Esophagus squamous epithelium (tissue), 5 donors: ENCODE data around the gene CEP170. TPM values are rescaled to one million over a fixed set of nuclear protein-coding genes. Genes with fewer than 3 reads are reported as not detected.
A peak's percentile ranks its signal among the peaks of the same experiment; 100 is the strongest.
"Not testable (repeated sequence)": the region's sequence is repeated elsewhere in the genome, so short reads cannot be mapped to it uniquely, and the experiment has no call there.

Source experiments
- DNase-seq: peaks from one replicate; lab custom pipeline; 2025; lab: John Stamatoyannopoulos, UW
- H3K27ac ChIP-seq, 4 donors: fragments of 200-600 bp; sonication (generic); one replicate each; pipeline ENCODE4 v1.5.1; 2016 to 2019; ENCODE audit warnings: mild to moderate bottlenecking in 1 of 4
- H3K27me3 ChIP-seq, 4 donors: fragments of 200-600 bp; sonication (generic); 1 replicate in 3 of 4; 2 replicates in 1 of 4; pipeline versions ENCODE4 v1.5.1 to v1.6.0; 2017 to 2021; ENCODE audit warnings: antibody characterized with exemption in 1 of 4
- H3K36me3 ChIP-seq, 3 donors: fragments of 200-600 bp; sonication (generic); one replicate each; pipeline ENCODE4 v1.5.1; 2016 to 2019
- H3K4me1 ChIP-seq, 3 donors: fragments of 200-600 bp; sonication (generic); one replicate each; pipeline ENCODE4 v1.5.1; 2017 to 2019
- H3K4me3 ChIP-seq, 4 donors: fragments of 200-600 bp; sonication (generic); 1 replicate in 3 of 4; 2 replicates in 1 of 4; pipeline ENCODE4 v1.5.1; 2016 to 2019; ENCODE audit warnings: mild to moderate bottlenecking in 2 of 4, moderate library complexity in 1 of 4
- H3K9me3 ChIP-seq, 3 donors: fragments of 200-600 bp; sonication (generic); one replicate each; pipeline ENCODE4 v1.5.1; 2016 to 2019
- WGBS, 2 donors: methylation state at CpG; one replicate each; pipeline ENCODE4 v1.1.5; 2018; 5-methylcytosine and 5-hydroxymethylcytosine counted together
- intact Hi-C: fragments of 100-400 bp; cut with DNase I; formaldehyde crosslinking; loops from one replicate; pipeline ENCODE4 v1.15.0; 2022
- total RNA-seq, 4 donors: library from RNA; depleted of rRNA; stranded (reverse); fragments of >200 nt; gene quantifications; one replicate each; pipeline ENCODE4 v1.1.0, GENCODE V29; 2016
- TF ChIP-seq, protein P1 (sequence below), 6 experiments: fragments of 450-650 bp in 4 of 6; fragments of 200-600 bp in 2 of 6; sonication (generic) in 2 of 6; IDR thresholded peaks; one replicate each; pipeline ENCODE4 v1.5.1; 2016 to 2019; ENCODE audit warnings: antibody characterized with exemption in 6 of 6, mild to moderate bottlenecking in 4 of 6, moderate library complexity in 4 of 6
- donor health status: DM: yes; HTN: yes; CAD: no.

Gene CEP170
- total RNA-seq, 4 donors from 2014 or later: 10.4 to 19.5 (median 11.4) TPM

DNA sequence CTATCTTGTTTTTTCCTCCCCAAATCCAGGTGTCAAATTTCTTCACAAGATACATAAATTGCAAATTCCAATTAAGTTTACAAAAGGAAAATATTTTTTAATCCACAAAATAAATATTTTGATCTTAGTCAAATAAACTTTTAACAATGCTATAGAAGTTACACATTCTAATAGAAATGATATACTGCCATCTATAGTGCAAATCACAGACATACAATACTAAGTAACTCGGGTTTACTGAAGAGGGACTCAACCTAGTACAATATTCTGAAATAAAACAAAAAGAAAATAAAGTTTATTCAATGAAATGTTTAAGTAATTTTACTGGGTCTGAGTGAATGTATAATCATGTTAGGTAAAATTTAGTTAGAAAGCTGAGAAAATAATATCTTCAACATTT, 114.6 kb downstream of the CEP170 start:
- H3K4me3 ChIP-seq, H3K27me3 ChIP-seq, H3K4me1 ChIP-seq, intact Hi-C loops, DNase-seq, H3K9me3 ChIP-seq, H3K27ac ChIP-seq: not testable (repeated sequence)
- WGBS, 2 donors: 55 to 59% methylated on average over 1 of the region's 1 CpG
- TF ChIP-seq, protein P1, sequence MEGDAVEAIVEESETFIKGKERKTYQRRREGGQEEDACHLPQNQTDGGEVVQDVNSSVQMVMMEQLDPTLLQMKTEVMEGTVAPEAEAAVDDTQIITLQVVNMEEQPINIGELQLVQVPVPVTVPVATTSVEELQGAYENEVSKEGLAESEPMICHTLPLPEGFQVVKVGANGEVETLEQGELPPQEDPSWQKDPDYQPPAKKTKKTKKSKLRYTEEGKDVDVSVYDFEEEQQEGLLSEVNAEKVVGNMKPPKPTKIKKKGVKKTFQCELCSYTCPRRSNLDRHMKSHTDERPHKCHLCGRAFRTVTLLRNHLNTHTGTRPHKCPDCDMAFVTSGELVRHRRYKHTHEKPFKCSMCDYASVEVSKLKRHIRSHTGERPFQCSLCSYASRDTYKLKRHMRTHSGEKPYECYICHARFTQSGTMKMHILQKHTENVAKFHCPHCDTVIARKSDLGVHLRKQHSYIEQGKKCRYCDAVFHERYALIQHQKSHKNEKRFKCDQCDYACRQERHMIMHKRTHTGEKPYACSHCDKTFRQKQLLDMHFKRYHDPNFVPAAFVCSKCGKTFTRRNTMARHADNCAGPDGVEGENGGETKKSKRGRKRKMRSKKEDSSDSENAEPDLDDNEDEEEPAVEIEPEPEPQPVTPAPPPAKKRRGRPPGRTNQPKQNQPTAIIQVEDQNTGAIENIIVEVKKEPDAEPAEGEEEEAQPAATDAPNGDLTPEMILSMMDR (IDR thresholded peaks at IDR 0.05): peak in 1 of 6 experiments; percentile 6
- peaks cover 0 to 15% (median 0%) of the 10 kb centered on the region in 3 donors for H3K36me3 ChIP-seq

DNA sequence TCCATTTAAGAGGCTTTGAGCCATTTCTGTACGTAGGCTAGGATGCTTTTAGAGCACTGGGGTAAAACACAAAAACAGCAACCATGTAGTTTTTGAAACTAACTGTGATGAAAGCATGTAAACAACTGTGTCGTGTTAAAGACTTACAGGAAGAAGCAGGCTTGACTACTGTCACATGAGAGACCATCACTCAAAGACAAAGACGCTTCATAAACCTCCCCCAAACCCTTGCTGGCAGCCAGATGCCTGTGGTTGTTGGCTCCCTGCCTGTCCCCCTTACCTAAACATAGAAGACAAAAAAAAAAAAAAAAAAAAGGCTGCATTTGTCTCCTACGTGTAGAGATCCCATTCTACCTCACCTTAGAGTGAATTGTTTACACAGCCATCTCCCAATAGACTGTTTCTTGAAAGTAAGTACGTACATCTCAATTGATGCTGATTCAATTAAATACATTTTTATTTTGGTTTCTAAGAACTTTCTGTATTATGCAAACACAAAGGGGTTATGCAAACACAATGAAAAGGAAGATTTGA, 132.1 kb downstream of the CEP170 start:
- intact Hi-C loops, H3K4me1 ChIP-seq, DNase-seq, H3K27me3 ChIP-seq, H3K27ac ChIP-seq, H3K9me3 ChIP-seq, H3K4me3 ChIP-seq: not testable (repeated sequence)
- H3K36me3 ChIP-seq: peaks cover 0 to 21% (median 0%) of the 10 kb centered on the region in 3 donors
- 53 to 67% methylated on average over 5 of the region's 5 CpGs for WGBS, 2 donors

DNA sequence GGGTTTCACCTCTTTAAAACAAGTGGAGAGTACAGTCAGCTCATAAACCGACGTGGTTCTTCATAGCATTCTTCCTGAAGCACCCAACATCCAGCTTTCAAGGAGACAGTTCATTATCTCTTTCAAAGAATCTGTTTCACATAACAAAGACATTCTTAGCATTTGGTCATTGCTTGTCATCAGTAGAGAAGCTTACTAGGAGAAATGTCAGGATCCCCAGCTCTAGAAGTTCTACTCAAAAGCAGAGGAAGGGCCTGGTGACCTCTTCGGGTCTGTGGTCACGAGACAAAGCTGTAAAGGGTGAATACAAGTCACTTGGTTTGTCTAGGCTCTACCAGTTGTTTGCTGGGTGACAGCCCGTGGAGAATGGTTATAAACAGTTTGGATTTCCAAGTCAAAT, 133.1 kb downstream of the CEP170 start:
- DNase-seq, H3K9me3 ChIP-seq, H3K4me1 ChIP-seq, H3K27ac ChIP-seq, H3K4me3 ChIP-seq, intact Hi-C loops, H3K27me3 ChIP-seq: not testable (repeated sequence)
- peaks cover 0 to 18% (median 0%) of the 10 kb centered on the region in 3 donors for H3K36me3 ChIP-seq
- WGBS, 2 donors: 68 to 87% methylated on average over 5 of the region's 5 CpGs

DNA sequence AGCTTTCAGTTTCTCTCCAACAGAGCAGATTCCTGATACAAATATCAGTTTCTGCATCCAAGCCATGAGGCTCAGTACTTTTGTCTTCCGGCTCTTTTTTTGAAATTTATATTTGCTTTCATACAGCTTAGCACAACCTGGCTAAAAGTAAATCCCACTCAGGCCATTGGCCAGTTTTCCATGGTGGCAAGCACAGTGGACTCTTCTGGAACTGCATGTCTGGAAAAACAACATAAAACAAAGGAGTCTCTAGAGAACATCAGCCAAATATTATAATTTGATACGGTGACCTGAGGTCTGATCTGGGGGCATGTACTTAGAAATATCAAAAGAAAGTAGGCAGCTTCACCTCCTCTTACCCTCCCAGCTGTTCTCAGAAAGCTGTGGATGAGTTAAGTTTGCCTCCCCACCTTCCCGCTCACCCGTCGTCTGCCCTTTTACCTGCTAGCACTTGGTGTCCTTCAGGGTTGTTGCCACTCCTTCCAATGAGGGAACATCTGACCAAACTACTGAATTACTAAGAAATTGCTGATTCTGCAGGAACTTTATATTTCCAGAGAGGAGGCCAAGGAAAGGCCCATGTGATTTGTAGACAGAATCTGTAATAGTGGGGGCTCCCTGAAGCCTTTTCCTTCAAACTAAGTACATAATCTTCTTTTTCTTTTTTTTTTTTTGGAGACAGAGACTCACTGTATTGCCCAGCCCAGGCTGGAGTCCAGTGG, 136.3 kb downstream of the CEP170 start:
- H3K9me3 ChIP-seq, H3K4me1 ChIP-seq, H3K27me3 ChIP-seq, intact Hi-C loops, DNase-seq, H3K27ac ChIP-seq, H3K4me3 ChIP-seq, H3K36me3 ChIP-seq: not testable (repeated sequence)
- WGBS, 2 donors: 64 to 92% methylated on average over 1 to 5 of the region's 5 CpGs

DNA sequence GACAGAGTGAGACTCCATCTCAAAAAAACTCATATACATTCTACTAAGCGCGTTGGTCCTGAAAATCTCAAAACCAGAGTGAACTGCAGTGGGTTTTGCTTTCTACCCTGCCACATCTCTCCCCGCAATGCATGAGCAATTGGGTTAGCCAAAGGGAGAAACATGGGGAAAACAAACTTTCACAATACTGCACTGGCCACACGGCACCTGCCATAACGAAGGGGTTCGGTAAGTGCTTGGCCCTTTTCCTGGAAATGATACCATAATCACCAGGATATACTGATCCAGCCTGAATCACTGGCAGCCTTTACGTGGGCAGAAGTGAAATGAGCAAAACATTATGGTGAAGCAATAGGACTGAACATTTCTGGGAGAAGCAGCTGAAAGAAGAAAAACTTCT, 138.9 kb downstream of the CEP170 start:
- H3K4me3 ChIP-seq, intact Hi-C loops, DNase-seq, H3K4me1 ChIP-seq, H3K27me3 ChIP-seq, H3K27ac ChIP-seq, H3K36me3 ChIP-seq, H3K9me3 ChIP-seq: not testable (repeated sequence)
- WGBS, 2 donors: 23 to 68% methylated on average over 4 to 7 of the region's 7 CpGs

DNA sequence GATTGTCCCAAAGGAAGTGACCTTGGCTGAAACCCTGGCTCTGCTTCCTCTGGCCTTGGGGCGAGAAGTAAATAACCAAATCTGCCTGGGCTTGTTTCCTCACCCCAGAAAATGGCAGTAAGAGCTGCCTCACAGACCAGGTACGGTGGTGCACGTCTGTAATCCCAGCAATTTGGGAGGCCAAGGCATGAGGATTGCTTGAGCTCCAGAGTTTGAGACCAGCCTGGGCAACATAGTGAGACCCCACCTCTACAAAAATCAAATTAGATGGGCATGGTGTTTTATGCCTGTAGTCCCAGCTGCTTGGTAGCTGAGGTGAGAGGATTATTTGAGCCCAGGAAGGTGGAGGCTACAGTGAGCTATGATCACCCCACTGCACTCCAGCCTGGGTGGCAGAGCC, 140.3 kb downstream of the CEP170 start:
- H3K36me3 ChIP-seq, H3K4me1 ChIP-seq, intact Hi-C loops, H3K27ac ChIP-seq, H3K27me3 ChIP-seq, H3K4me3 ChIP-seq, DNase-seq, H3K9me3 ChIP-seq: not testable (repeated sequence)
- 39 to 41% methylated on average over 2 to 3 of the region's 3 CpGs for WGBS, 2 donors

DNA sequence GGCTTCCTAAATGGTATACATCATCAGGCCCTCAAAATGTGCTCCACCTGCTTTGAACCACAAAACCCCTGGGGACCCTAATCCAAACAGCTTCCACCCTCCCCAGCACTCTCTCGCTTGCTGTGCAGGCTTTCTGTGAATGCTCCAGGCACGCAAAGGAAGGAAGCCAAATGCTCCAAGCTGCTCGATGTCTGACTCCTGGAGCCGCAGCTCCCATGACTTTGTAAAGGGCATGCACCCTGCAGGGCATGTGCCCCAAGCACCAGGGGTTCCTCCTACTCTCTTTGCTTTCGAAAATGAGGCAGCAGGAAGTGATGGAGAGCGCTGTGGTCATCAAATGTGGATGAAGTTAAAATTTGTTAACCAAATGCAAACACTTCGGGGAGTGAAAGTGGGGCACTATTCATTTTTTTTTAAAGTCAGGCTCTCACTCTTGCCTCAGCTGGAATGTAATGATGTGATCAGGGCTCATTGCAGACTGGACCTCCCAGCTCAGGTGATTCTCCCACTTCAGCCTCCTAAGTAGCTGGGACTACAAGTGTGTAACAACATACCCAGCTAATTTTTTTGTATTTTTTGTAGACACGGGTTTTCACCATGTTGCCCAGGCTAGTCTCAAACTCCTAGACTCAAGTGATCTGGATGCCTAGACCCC, 140.9 kb downstream of the CEP170 start:
- intact Hi-C loops, H3K36me3 ChIP-seq, H3K4me3 ChIP-seq, DNase-seq, H3K27ac ChIP-seq, H3K9me3 ChIP-seq, H3K27me3 ChIP-seq, H3K4me1 ChIP-seq: not testable (repeated sequence)
- 19 to 38% methylated on average over 4 to 5 of the region's 8 CpGs for WGBS, 2 donors

DNA sequence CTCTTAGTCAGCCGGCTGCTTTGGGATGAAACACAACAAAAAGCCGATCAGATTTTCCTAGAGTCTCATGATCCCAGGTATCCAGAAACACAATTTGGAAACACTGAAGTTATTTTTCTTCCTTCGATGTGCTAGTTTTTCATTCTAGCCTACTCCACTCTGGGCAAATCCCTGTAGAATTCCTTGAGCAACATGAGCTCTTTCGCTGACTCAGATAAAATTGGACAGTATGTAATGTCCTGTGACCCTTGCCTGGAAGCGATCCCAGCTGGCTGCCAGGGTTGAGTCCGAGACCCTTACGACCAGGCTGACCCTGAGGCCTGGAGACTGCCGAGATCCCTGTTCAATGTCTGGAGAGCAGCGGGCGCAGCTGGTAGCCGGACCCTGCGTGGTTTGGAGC, 147.9 kb downstream of the CEP170 start:
- H3K9me3 ChIP-seq, H3K27ac ChIP-seq, H3K4me3 ChIP-seq, DNase-seq, H3K36me3 ChIP-seq, H3K27me3 ChIP-seq, intact Hi-C loops, H3K4me1 ChIP-seq: not testable (repeated sequence)
- 98 to 100% methylated on average over 3 to 5 of the region's 12 CpGs for WGBS, 2 donors

DNA sequence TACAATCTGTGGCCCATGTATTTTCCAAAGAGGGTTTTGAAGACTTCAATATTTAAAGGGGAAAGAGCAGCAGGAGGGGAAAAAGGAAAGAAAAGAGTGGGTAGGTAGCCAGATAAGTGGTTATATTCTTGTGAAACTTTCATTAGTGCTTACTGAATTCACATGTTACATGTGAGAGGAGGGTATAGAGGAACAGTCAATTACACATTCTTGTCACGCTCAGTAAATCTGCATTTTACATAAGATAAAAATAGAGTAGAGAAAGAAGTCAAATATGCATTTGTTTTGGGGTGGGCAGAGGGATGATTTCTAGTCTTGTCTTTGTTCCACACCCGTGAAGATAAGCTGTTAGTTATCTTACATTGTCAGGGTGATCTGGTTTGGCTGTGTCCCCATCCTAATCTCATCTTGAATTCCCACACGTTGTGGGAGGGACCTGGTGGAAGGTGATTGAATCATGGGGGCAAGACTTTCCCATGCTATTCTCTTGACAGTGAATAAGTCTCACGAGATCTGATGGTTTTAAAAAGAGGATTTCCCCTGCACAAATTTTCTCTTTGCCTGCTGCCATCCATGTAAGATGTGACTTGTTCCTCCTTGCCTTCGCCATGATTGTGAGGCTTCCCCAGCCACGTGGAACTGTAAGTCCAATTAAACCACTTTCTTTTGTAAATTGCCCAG, 149.3 kb downstream of the CEP170 start:
- H3K4me3 ChIP-seq, H3K4me1 ChIP-seq, DNase-seq, intact Hi-C loops, H3K9me3 ChIP-seq, H3K27ac ChIP-seq, H3K36me3 ChIP-seq, H3K27me3 ChIP-seq: not testable (repeated sequence)
- 50 to 59% methylated on average over 6 of the region's 6 CpGs for WGBS, 2 donors

DNA sequence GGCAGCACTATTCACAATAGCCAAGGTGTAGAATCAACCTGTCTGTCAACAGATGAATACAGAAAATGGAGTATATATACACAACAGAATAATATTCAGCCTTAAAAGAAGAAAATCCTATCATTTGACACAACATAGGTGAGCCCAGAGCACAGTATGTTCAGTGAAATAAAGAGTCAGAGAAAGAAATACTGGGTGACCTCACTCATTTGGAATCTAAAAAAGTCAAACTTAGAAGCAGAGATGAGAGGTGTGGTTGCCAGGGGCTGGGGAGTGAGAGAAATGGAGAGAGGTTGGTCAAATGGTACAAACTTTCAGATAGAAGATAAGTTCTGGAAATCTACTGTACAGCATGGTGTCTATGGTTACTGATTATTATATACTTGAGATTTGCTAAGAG, 150.0 kb downstream of the CEP170 start:
- H3K4me3 ChIP-seq, DNase-seq, H3K9me3 ChIP-seq, H3K27ac ChIP-seq, H3K4me1 ChIP-seq, intact Hi-C loops, H3K27me3 ChIP-seq, H3K36me3 ChIP-seq: not testable (repeated sequence)

DNA sequence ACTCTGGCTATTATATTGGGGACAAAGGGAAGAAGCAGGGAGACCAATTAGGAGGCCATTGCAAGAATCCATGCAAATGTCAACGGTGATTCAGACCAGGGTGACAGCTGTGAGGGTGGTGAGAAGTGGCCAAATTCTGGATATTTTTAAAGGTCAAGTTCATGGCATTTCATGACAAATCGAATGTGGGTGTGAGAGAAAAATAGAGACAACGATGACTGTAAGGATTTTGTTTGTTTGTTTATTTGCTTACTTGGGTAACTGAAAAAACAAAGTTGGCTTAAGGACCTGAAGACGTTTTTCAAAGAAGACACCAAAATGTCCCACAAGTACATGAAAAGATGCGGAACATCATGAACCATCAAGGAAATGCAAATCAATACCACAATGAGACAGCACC, 150.6 kb downstream of the CEP170 start:
- WGBS, 2 donors: 59 to 68% methylated on average over 5 of the region's 5 CpGs
- H3K9me3 ChIP-seq, DNase-seq, H3K27me3 ChIP-seq, H3K4me3 ChIP-seq, intact Hi-C loops, H3K4me1 ChIP-seq, H3K36me3 ChIP-seq, H3K27ac ChIP-seq: not testable (repeated sequence)
